PC-3 (cell line): ENCODE results near the gene JDP2. TPM values are rescaled to one million over a fixed set of nuclear protein-coding genes. Genes with fewer than 3 reads are reported as not detected.

Source experiments
- ATAC-seq: fragments of 200-7000 bp; cut with Tn5 transposase; 2 replicates; pipeline ENCODE4 v1.9.1; 2020; ENCODE audit warnings: mild to moderate bottlenecking, moderate library complexity
- BruUV-seq: library from RNA; stranded (reverse); fragments of 400-500 nt; replicated peaks from 2 replicates; lab custom pipeline; 2021; lab: Mats Ljungman, UMichigan
- CTCF ChIA-PET: fragments of 300-600 bp; sonication (Branson Sonifier 250); formaldehyde crosslinking; loops from one replicate; lab custom pipeline; 2022; ENCODE audit warnings: antibody characterized with exemption; lab: Charles Lee
- POLR2A ChIA-PET: fragments of 300-600 bp; sonication (Branson Sonifier 250); formaldehyde crosslinking; loops from one replicate; lab custom pipeline; 2022; ENCODE audit warnings: antibody characterized with exemption; ENCODE audit not compliant: unreplicated experiment; lab: Charles Lee
- DNase-seq: peaks from one replicate; pipeline ENCODE4 v3.0.0-alpha.2; 2015
- H2AFZ ChIP-seq: fragments of 300-600 bp; sonication (generic); 2 replicates; pipeline ENCODE4 v1.6.0; 2016; ENCODE audit warnings: antibody characterized with exemption, low read length
- H3F3A ChIP-seq: fragments of 300-600 bp; sonication (generic); one replicate; pipeline ENCODE4 v1.6.0; 2017; ENCODE audit warnings: antibody characterized with exemption, low read length, control low read depth, mild to moderate bottlenecking; ENCODE audit not compliant: unreplicated experiment
- H3K27ac ChIP-seq: fragments of 300-600 bp; sonication (generic); 2 replicates; pipeline ENCODE4 v1.5.1; 2016; ENCODE audit warnings: mild to moderate bottlenecking, low read length
- H3K27me3 ChIP-seq: fragments of 300-600 bp; sonication (generic); 2 replicates; pipeline ENCODE4 v1.6.1; 2016; ENCODE audit warnings: low read length, mixed read lengths
- H3K36me3 ChIP-seq: fragments of 300-600 bp; sonication (generic); 2 replicates; pipeline ENCODE4 v1.6.1; 2016; ENCODE audit warnings: low read depth, mixed run types, low read length, mixed read lengths
- H3K4me1 ChIP-seq: fragments of 300-600 bp; sonication (generic); 2 replicates; pipeline ENCODE4 v1.5.1; 2016; ENCODE audit warnings: low read length; ENCODE audit not compliant: insufficient read depth
- H3K4me2 ChIP-seq: fragments of 300-600 bp; sonication (generic); 2 replicates; pipeline ENCODE4 v1.6.0; 2016; ENCODE audit warnings: low read length
- H3K4me3 ChIP-seq: fragments of 300-600 bp; sonication (generic); 2 replicates; pipeline ENCODE4 v1.5.1; 2016; ENCODE audit warnings: mild to moderate bottlenecking, low read length, mixed read lengths
- H3K79me2 ChIP-seq: fragments of 300-600 bp; sonication (generic); 2 replicates; pipeline ENCODE4 v1.6.1; 2017; ENCODE audit warnings: low read length, mixed read lengths
- H3K9ac ChIP-seq: fragments of 300-600 bp; sonication (generic); 2 replicates; pipeline ENCODE4 v1.6.0; 2016; ENCODE audit warnings: mild to moderate bottlenecking, low read length
- H3K9me2 ChIP-seq: fragments of 300-600 bp; sonication (generic); replicated peaks from 2 replicates; pipeline ENCODE4 v1.6.1; 2016; ENCODE audit warnings: mixed run types, low read length, mixed read lengths
- H3K9me3 ChIP-seq: fragments of 300-600 bp; sonication (generic); 2 replicates; pipeline ENCODE4 v1.6.1; 2016; ENCODE audit warnings: low read length, mixed read lengths
- H4K20me1 ChIP-seq: fragments of 300-600 bp; sonication (generic); 2 replicates; pipeline ENCODE4 v1.6.1; 2016; ENCODE audit warnings: low read length, mixed read lengths
- EZH2 ChIP-seq: fragments of 300-600 bp; sonication (generic); IDR thresholded peaks from one replicate; pipeline ENCODE4 v1.6.1; 2017; ENCODE audit warnings: antibody characterized with exemption, mild to moderate bottlenecking, low read length; ENCODE audit not compliant: unreplicated experiment
- EZH2phosphoT487 ChIP-seq: fragments of 300-600 bp; sonication (generic); IDR thresholded peaks from 2 replicates; pipeline ENCODE4 v1.6.1; 2018; ENCODE audit warnings: mild to moderate bottlenecking, antibody characterized with exemption, low read length, borderline replicate concordance
- intact Hi-C: fragments of 100-400 bp; cut with micrococcal nuclease; formaldehyde crosslinking; loops from 2 replicates; pipeline ENCODE4 v1.9.0; 2023
- total RNA-seq: library from RNA; depleted of rRNA; stranded (reverse); fragments of >200 nt; gene quantifications from 2 replicates; pipeline ENCODE4 v1.2.3, GENCODE V29; 2014
- TF ChIP-seq, protein P1 (sequence below): fragments of 300-600 bp; sonication (generic); conservative IDR thresholded peaks from 2 replicates; pipeline ENCODE4 v1.5.1; 2017; ENCODE audit warnings: antibody characterized with exemption, low read depth, mild to moderate bottlenecking, low read length

JDP2 gene
- total RNA-seq, 1 experiment from 2014 or later: 5.8 TPM

DNA sequence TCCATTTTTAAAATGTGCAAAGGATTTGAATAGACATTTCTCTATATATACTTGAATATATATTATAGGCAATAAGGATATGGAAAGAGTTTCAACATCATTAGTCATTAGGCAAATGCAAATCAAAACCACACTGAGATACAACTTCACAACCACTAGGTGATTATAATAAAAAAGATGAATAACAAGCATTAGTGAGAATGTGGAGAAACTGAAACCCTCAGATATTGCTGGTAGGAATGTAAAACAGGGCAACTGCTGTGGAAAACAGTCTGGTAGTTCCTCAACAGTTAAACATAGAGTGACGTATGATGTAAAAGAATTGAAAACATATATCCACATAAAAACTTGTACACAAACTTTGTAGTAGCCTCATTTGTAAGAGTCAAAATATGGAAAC, 82.7 kb downstream of the JDP2 start:
- BruUV-seq: no TSS peak
- H3K4me3 ChIP-seq: no peak overlapping the region
- no peak overlapping the region for H3K9ac ChIP-seq

DNA sequence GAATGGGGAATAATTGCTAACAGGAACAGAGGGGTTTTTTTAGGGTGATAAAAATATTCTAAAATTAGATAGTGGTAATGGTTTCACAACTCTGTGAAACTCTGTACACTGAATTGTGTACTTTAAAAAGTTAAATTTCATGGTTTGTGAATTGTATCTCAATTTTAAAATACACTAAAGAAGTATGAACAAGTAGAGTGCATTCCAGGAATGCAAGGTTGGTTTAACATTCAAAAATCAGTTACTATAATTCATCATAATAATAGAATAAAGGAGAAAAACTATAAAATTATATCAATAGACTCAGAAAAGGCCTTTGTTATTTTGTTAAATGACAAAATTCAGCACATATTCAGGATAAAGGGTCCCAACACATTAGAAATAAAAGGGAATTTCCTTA, 83.4 kb downstream of the JDP2 start:
- H3F3A ChIP-seq: no peaks in the 10 kb centered on the region
- H3K9me3 ChIP-seq: no peaks in the 10 kb centered on the region
- no peaks in the 10 kb centered on the region for H4K20me1 ChIP-seq
- no peaks in the 10 kb centered on the region for H3K36me3 ChIP-seq
- CTCF ChIA-PET: no interaction called here
- H3K9ac ChIP-seq: no peak overlapping the region
- ATAC-seq (no peak), DNase-seq (no peak)
- TF ChIP-seq, protein P1, sequence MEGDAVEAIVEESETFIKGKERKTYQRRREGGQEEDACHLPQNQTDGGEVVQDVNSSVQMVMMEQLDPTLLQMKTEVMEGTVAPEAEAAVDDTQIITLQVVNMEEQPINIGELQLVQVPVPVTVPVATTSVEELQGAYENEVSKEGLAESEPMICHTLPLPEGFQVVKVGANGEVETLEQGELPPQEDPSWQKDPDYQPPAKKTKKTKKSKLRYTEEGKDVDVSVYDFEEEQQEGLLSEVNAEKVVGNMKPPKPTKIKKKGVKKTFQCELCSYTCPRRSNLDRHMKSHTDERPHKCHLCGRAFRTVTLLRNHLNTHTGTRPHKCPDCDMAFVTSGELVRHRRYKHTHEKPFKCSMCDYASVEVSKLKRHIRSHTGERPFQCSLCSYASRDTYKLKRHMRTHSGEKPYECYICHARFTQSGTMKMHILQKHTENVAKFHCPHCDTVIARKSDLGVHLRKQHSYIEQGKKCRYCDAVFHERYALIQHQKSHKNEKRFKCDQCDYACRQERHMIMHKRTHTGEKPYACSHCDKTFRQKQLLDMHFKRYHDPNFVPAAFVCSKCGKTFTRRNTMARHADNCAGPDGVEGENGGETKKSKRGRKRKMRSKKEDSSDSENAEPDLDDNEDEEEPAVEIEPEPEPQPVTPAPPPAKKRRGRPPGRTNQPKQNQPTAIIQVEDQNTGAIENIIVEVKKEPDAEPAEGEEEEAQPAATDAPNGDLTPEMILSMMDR: no peak
- TF ChIP-seq EZH2: no peak
- no TSS peak for BruUV-seq
- intact Hi-C loops: no loop called here
- POLR2A ChIA-PET: no interaction called here
- no peaks in the 10 kb centered on the region for H3K9me2 ChIP-seq
- H2AFZ ChIP-seq: no peak overlapping the region
- H3K4me3 ChIP-seq: no peak overlapping the region
- H3K27me3 ChIP-seq: no peaks in the 10 kb centered on the region
- H3K4me1 ChIP-seq: no peaks in the 10 kb centered on the region
- no peaks in the 10 kb centered on the region for H3K79me2 ChIP-seq
- no peak overlapping the region for H3K4me2 ChIP-seq
- no peak overlapping the region for H3K27ac ChIP-seq

More for the DNA sequence above, 82.7 kb downstream of the JDP2 start:
- Histone ChIP-seq H3K27me3 (no peaks in the 10 kb centered on the region), H3K4me2 (no peak overlapping the region), H4K20me1 (no peaks in the 10 kb centered on the region), H3K27ac (no peak overlapping the region), H3K36me3 (no peaks in the 10 kb centered on the region), H2AFZ (no peak overlapping the region), H3F3A (no peaks in the 10 kb centered on the region), H3K9me2 (no peaks in the 10 kb centered on the region), H3K9me3 (no peaks in the 10 kb centered on the region), H3K4me1 (no peaks in the 10 kb centered on the region), H3K79me2 (no peaks in the 10 kb centered on the region)
- POLR2A ChIA-PET: no interaction called here
- DNase-seq (no peak), ATAC-seq (no peak)
- CTCF ChIA-PET: no interaction called here
- TF ChIP-seq, protein P1: no peak
- TF ChIP-seq EZH2phosphoT487: no peak
- no peak for TF ChIP-seq EZH2
- intact Hi-C loops: no loop called here

DNA sequence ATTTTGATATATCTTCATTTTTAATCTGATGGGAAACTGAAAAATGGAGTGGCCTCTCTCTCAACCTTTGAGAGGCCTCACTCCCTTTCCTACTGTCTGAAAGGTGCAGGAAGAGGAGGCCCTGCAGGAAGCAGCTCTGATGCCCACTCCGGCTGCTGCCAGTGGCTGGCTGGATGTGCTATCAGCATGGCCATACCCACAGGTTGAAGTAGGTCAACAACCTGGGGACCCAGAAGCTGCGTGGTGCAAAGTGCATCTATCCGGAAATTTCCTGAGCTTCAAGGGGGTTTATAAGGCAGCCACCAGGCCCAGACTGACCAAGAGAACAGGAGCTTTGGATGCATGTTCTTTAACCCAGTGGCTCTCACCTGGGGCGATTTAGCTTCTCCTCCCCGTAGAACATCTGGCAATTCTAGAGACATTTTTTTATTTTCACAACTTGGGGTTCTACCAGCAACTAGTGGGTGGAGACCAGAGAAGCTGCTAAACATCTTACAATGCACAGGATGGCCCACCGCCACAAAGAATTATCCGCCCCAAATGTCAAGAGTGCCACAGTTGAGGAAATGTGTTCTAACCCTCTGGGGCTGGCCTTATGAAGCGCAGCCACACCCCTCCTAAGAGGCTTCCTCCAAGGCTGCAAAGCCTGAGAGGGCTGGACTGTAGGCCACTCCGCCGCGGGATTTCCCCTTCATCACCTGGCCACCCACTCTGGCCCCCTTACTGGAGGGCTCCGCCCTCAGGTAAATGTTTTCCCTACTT, 86.3 kb downstream of the JDP2 start:
- no peaks in the 10 kb centered on the region for H3K9me3 ChIP-seq
- H3K4me1 ChIP-seq: no peaks in the 10 kb centered on the region
- intact Hi-C loops: no loop called here
- no TSS peak for BruUV-seq
- POLR2A ChIA-PET: no interaction called here
- no peaks in the 10 kb centered on the region for H3F3A ChIP-seq
- no peaks in the 10 kb centered on the region for H3K36me3 ChIP-seq
- no peaks in the 10 kb centered on the region for H4K20me1 ChIP-seq
- TF ChIP-seq, protein P1: no peak
- no peak for TF ChIP-seq EZH2
- no peak for TF ChIP-seq EZH2phosphoT487
- no peaks in the 10 kb centered on the region for H3K9me2 ChIP-seq
- H3K79me2 ChIP-seq: no peaks in the 10 kb centered on the region
- no peak overlapping the region for H3K4me2 ChIP-seq
- CTCF ChIA-PET: no interaction called here
- H2AFZ ChIP-seq: no peak overlapping the region
- no peak overlapping the region for H3K27ac ChIP-seq
- ATAC-seq (no peak), DNase-seq (no peak)
- H3K4me3 ChIP-seq: no peak overlapping the region
- no peaks in the 10 kb centered on the region for H3K27me3 ChIP-seq
- H3K9ac ChIP-seq: no peak overlapping the region
